Measurements from ENCODE around the gene BAIAP2.

BAIAP2 gene

GRCh38 chr17:81123052-81124048 lies 88.4 kb downstream of the BAIAP2 start:
- no peak for DNase-seq (ENCODE audit: low read depth in 2 of 2)

GRCh38 chr17:81124377-81124776 lies 89.4 kb downstream of the BAIAP2 start:
- DNase-seq (ENCODE audit: low read depth in 2 of 2), result no peak

GRCh38 chr17:81125573-81126081 lies 90.7 kb downstream of the BAIAP2 start:
- no peak for DNase-seq (ENCODE audit: low read depth in 2 of 2)

- no peak for DNase-seq (ENCODE audit: low read depth in 2 of 2)
Measured at GRCh38 chr17:81126281-81127132, 91.6 kb downstream of the BAIAP2 start.

DNA sequence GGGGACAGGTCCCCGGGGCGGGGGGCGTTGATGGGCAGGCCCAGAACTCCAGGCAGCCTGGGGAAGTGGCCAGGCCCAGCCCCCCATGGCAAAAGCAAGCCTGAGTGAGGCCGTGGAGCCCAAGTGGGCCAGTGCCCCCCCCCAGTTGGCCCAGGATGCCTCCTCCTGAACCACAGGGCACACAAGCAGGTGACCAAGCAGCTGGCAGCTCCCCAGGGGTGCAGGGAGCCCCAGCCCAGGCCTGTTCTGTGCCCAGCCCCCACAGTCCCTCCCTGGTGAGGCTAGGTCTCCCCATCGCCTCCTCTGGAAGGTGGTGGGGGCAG lies 92.1 kb downstream of the BAIAP2 start:
- DNase-seq (ENCODE audit: low read depth in 2 of 2), result no peak

- no peak for DNase-seq (ENCODE audit: low read depth in 2 of 2)
Measured at GRCh38 chr17:81127526-81128177, 92.7 kb downstream of the BAIAP2 start.

GRCh38 chr17:81128338-81128737 lies 93.4 kb downstream of the BAIAP2 start:
- DNase-seq (ENCODE audit: low read depth in 2 of 2), result no peak

- no peak for DNase-seq (ENCODE audit: low read depth in 2 of 2)
Measured at GRCh38 chr17:81128774-81129173, 93.8 kb downstream of the BAIAP2 start.

- no peak for DNase-seq (ENCODE audit: low read depth in 2 of 2)
Measured at GRCh38 chr17:81129289-81129688, 94.3 kb downstream of the BAIAP2 start.

DNA sequence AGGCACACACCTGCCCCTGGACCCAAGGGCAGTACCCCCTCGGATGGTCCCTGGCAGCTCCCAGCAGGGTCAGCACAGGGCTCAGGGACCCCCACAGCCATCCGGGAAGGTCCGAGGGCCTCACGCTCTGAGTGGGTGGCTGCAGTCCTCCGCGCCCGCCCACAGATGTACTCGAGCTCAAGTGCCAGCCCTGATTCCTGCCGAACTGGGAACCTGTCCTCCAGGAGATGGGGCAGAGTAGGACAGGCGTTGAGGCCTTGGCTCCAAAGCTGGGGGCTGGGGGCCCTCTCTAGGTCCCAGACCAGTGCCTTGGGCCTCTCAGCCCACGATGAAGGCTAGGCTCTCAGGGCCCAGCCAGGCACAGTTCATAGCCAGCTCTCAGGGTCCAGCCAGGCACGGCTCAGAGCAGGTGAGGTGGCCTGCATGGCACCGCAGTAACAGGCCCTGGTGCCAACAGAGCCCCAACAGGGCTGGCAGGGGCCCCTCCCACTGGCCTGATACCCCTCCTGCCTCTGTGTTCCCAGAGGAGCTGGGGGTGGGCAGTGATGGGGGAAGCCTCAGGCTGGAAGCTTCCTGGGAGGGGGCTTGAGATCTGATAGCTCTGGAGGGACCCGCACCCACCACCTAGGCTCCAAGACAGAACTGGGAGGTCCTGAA lies 94.9 kb downstream of the BAIAP2 start:
- no peak for DNase-seq (ENCODE audit: low read depth in 2 of 2)

- DNase-seq (ENCODE audit: low read depth in 2 of 2), result no peak
Measured at GRCh38 chr17:81130385-81131361, 95.7 kb downstream of the BAIAP2 start.

DNA sequence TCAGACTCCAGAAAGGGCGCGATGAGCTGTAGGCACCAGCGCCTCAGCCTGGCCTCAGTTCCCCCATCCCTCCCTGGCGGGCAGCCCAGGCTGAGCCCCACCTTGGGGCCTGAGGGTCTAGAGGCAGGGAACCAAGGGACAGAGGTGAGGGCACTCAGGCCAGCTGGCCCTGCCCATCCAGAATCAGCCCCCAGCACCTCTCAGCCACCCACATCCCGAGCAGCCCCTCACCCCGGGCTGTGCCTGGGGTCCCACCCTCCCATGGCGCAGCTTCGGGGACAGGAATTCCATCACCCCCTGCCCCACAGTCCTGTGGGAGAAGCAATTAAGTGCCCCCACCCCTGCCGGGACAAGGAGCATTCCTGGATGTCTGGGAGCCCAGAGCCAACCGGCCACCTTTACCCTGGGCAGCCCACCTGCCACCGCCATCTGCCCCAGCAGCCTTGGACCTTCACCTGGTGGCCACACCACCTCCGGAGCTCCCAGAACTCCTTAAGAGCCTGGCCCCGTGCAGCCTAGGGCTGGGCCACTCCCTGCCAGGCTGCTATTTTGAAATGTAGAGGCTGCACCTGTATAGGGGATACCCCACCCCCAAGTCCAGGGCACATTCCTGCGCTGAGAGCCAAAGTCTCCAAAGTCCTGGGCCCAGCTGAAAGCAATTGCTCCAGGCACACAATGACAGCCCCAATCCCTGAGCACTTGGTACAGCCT lies 96.7 kb downstream of the BAIAP2 start:
- DNase-seq (ENCODE audit: low read depth in 2 of 2), result no peak

DNA sequence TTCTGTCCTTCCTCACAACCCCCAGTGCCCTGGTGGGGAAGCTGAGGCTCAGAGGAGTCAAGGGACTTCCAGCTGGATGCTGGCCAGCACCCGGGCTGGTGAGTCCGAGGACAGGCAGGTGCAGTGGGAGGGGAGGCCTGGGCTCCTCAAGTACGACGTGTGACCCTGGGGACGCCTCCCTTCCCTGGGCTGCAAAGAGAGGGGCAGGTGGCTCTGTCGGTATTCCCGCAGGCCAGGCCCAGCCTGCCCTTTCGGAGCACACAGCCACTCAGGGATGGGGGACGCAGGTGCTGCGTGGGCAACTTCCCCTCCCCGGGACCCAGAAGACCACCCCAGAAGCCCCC lies 97.2 kb downstream of the BAIAP2 start:
- no peak for DNase-seq (ENCODE audit: low read depth in 2 of 2)

GRCh38 chr17:81132770-81133723 lies 98.1 kb downstream of the BAIAP2 start:
- DNase-seq (ENCODE audit: low read depth in 2 of 2), result no peak

GRCh38 chr17:81134064-81134781 lies 99.3 kb downstream of the BAIAP2 start:
- no peak for DNase-seq (ENCODE audit: low read depth in 2 of 2)

DNA sequence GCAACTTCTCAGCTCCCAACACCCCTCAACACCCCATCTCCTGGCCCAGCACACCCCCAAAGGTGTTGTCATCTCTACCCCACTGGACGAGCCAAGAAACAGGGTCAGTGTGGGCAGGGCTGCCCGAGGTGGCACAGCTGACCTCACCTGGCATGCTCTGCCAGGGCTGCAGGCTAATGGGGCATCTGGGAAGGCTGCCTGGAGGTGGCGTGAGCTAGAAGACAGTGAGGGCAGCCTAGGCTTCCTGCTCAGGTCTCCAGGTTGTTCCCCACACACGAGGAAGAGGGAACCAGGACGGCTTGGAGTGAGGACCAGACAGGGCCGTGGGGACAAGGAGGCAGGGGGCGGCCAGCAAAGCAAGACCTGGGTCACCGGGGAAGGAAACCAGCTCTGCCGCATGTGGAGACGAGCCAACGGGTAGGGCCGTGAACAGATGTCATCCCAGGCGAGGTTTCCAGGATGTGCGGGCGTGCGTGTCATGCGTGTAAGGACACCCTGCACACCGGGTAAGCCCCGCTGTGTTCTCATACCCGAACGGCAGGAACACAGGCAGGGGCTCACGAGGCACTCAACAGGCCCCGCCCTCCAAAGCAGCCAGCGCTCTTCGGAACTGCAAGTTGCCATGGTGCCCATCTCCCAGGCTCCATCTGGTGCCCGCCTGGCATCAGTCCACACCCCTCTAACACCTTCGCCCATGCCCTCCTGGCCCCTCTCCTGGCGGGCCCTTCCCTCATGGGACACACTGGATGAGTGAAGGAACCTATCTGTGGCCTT lies 100.7 kb downstream of the BAIAP2 start:
- DNase-seq (ENCODE audit: low read depth in 2 of 2), result no peak

DNA sequence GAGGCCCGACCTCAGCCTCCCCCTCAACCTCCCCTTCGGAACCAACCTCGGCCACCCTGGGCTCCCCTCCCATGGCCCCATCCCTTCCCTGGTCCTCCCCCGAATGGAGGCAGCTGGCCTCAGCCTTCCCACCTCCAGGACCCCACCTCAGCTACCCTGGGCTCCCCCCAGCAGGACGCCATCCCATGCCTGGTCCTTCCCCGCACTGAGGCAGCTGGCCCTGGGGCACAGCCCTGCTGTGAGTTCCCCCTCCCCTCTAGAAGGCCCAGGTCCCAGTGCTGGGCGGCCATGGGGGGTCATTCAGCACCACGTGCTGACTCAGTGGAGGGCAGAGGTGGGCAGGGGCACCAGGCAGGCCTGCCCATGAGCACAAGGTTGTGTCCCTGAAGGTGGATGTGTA lies 101.4 kb downstream of the BAIAP2 start:
- DNase-seq (ENCODE audit: low read depth in 2 of 2), result no peak

Data from stimulated activated CD8-positive, alpha-beta memory T cell treated with anti-CD3 and anti-CD28 coated beads, Interleukin-2, amount 100 ng/mL, for 48 hours (primary cell).